Measurements from ENCODE around the gene CPAMD8. TPM values are rescaled to one million over a fixed set of nuclear protein-coding genes. Genes with fewer than 3 reads are reported as not detected.
"Not testable (repeated sequence)": the region's sequence is repeated elsewhere in the genome, so short reads cannot be mapped to it uniquely, and the experiment has no call there.

The CPAMD8 gene
- total RNA-seq, 1 experiment from 2014 or later = 1.3 TPM

DNA sequence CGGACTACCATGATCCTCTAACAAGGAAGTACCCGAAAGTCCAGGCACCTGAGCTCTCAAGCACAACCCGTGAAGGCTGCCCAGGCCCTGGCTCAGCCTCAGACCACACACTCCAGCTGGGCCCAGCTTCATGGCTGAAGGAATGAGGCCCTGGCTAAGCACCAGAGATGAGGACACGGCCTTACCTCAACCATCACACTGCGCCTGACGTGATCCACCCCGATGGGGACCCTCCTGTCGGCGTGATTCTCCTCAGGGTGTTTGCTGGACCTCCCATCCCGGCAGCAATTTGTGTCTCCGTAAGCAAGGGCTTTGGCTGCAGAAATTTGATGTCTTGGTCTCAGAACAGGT lies 81.3 kb downstream of the CPAMD8 start:
- TF ChIP-seq CTCF (IDR thresholded peaks at IDR 0.05; ENCODE audit: unreplicated experiment) = no peak
- CTCF ChIA-PET = interaction anchor here (0.6 kb wide), 1 partner anchor 173 kb away, joined by 3 read pairs; no protein-coding TSS in a partner anchor
- BruUV-seq (replicated peaks) = no TSS peak

DNA sequence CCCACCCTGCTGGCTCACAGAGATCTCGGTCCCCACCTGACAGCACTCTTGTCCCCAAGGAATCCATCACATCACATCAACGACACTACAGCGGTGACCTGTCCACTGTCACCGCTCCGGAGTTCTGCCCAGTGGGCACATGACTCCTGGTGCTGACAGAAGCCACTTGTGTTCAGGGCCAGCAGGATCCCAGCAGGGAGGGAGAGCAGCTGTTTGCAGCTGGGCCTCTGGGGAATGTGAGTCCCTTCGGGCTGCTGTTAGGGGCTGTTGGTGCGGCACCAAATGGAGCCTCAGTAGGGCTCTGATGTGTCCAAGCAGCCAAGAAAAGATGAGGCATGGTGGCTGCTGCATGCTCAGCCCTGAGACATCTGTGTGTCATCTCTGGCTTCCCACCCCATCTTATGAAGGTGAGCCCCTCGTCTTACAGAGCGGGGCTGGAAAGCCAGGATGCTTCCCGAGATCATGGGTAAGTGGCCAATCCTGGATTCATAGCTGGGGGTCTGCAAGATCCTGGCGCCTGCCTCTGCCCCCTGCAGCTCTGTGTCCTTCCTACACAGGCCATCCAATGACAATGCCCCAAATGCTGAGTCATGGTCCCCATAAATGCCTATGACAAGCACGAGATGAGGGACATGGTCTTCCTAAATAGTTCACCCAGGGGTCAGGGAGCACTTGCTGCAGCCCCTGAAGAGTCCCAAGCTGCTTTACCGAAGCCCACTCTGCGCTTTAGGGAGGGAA lies 81.8 kb downstream of the CPAMD8 start:
- Mint-ChIP-seq H3K9me3 (ENCODE audit: unreplicated experiment) (peaks cover 8% of the 10 kb centered on the region), H3K4me3 (ENCODE audit: unreplicated experiment) (no peak overlapping the region), H3K36me3 (ENCODE audit: insufficient read depth, unreplicated experiment) (peaks cover 6% of the 10 kb centered on the region), H3K27me3 (ENCODE audit: insufficient read depth, unreplicated experiment) (no peaks in the 10 kb centered on the region), H3K4me1 (ENCODE audit: insufficient read depth, unreplicated experiment) (no peaks in the 10 kb centered on the region), H3K27ac (ENCODE audit: low read depth, unreplicated experiment) (no peak overlapping the region)
- no peak for DNase-seq (ENCODE audit: unreplicated experiment)
- no TSS peak for BruUV-seq (replicated peaks)
- ChIA-PET POLR2A (no interaction called here), CTCF (interaction anchor here (0.6 kb wide), 1 partner anchor 172 kb away, joined by 3 read pairs; no protein-coding TSS in a partner anchor)
- intact Hi-C loops (cut with micrococcal nuclease) = no loop called here
- no peak for TF ChIP-seq CTCF (IDR thresholded peaks at IDR 0.05; ENCODE audit: unreplicated experiment)

More for the DNA sequence above, 81.3 kb downstream of the CPAMD8 start:
- intact Hi-C loops (cut with micrococcal nuclease) = no loop called here
- no peaks in the 10 kb centered on the region for H3K4me1 Mint-ChIP-seq (ENCODE audit: insufficient read depth, unreplicated experiment)
- H3K9me3 Mint-ChIP-seq (ENCODE audit: unreplicated experiment) = peaks cover 8% of the 10 kb centered on the region
- H3K27me3 Mint-ChIP-seq (ENCODE audit: insufficient read depth, unreplicated experiment) = no peaks in the 10 kb centered on the region
- H3K4me3 Mint-ChIP-seq (ENCODE audit: unreplicated experiment) = no peak overlapping the region
- DNase-seq (ENCODE audit: unreplicated experiment) = no peak
- peaks cover 6% of the 10 kb centered on the region for H3K36me3 Mint-ChIP-seq (ENCODE audit: insufficient read depth, unreplicated experiment)
- H3K27ac Mint-ChIP-seq (ENCODE audit: low read depth, unreplicated experiment) = no peak overlapping the region
- POLR2A ChIA-PET = no interaction called here

GRCh38 chr19:16943942-16944625 lies 82.5 kb downstream of the CPAMD8 start:
- Mint-ChIP-seq H3K9me3 (ENCODE audit: unreplicated experiment) (peaks cover 8% of the 10 kb centered on the region), H3K36me3 (ENCODE audit: insufficient read depth, unreplicated experiment) (no peaks in the 10 kb centered on the region), H3K4me3 (ENCODE audit: unreplicated experiment) (no peak overlapping the region), H3K27ac (ENCODE audit: low read depth, unreplicated experiment) (no peak overlapping the region), H3K27me3 (ENCODE audit: insufficient read depth, unreplicated experiment) (no peaks in the 10 kb centered on the region), H3K4me1 (ENCODE audit: insufficient read depth, unreplicated experiment) (no peaks in the 10 kb centered on the region)
- CTCF ChIA-PET = no interaction called here
- POLR2A ChIA-PET = no interaction called here
- DNase-seq (ENCODE audit: unreplicated experiment) = no peak
- intact Hi-C loops (cut with micrococcal nuclease) = no loop called here
- TF ChIP-seq CTCF (IDR thresholded peaks at IDR 0.05; ENCODE audit: unreplicated experiment) = no peak
- no TSS peak for BruUV-seq (replicated peaks)

GRCh38 chr19:16943090-16943489 lies 83.5 kb downstream of the CPAMD8 start:
- intact Hi-C loops (cut with micrococcal nuclease); H3K4me3 Mint-ChIP-seq (ENCODE audit: unreplicated experiment); H3K27ac Mint-ChIP-seq (ENCODE audit: low read depth, unreplicated experiment); DNase-seq (ENCODE audit: unreplicated experiment); H3K27me3 Mint-ChIP-seq (ENCODE audit: insufficient read depth, unreplicated experiment); BruUV-seq (replicated peaks); CTCF ChIA-PET; H3K9me3 Mint-ChIP-seq (ENCODE audit: unreplicated experiment); H3K36me3 Mint-ChIP-seq (ENCODE audit: insufficient read depth, unreplicated experiment); H3K4me1 Mint-ChIP-seq (ENCODE audit: insufficient read depth, unreplicated experiment): not testable (repeated sequence)
- POLR2A ChIA-PET = interaction anchor here (0.8 kb wide), 1 partner anchor 43 kb away, joined by 3 read pairs; no protein-coding TSS in a partner anchor
